Nucleus accumbens (tissue), 56 donors: Measurements from ENCODE around the gene NRG4.
"Not testable (repeated sequence)": the region's sequence is repeated elsewhere in the genome, so short reads cannot be mapped to it uniquely, and the experiment has no call there.

ENCODE experiments used
- DNase-seq, 56 donors: peaks; one replicate each; lab custom pipeline; 2025; lab: John Stamatoyannopoulos, UW

Gene NRG4

GRCh38 chr15:75928680-75929608 is 83.3 kb downstream of the NRG4 start:
- no peak for DNase-seq

GRCh38 chr15:75927601-75928000 is 84.6 kb downstream of the NRG4 start:
- DNase-seq = no peak

- no peak for DNase-seq
Measured at GRCh38 chr15:75926931-75927330, 85.3 kb downstream of the NRG4 start.

DNA sequence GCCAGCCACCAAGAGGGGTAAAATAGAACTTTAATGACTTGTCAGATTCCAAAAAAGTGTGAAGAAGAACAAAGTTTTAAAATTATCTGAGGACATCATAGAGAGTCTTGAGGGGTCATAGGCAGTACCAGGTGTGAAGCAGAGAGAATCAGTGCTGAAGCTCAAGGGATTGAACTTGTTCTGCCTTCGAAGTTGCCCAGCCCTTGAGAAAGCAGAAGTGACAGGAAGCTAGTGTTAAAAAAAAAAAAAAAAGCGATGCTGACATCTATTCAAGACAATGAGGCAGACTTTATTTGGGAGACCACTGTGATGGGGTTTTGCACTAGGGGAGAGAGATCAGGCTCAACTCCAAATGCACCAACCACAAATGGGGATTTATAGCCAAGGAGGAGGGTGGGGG is 86.8 kb downstream of the NRG4 start:
- no peak for DNase-seq

- no peak for DNase-seq
Measured at GRCh38 chr15:75924576-75924975, 87.6 kb downstream of the NRG4 start.

GRCh38 chr15:75923756-75924155 is 88.5 kb downstream of the NRG4 start:
- DNase-seq = no peak

- DNase-seq = no peak
Measured at GRCh38 chr15:75921732-75922703, 90.2 kb downstream of the NRG4 start.

DNA sequence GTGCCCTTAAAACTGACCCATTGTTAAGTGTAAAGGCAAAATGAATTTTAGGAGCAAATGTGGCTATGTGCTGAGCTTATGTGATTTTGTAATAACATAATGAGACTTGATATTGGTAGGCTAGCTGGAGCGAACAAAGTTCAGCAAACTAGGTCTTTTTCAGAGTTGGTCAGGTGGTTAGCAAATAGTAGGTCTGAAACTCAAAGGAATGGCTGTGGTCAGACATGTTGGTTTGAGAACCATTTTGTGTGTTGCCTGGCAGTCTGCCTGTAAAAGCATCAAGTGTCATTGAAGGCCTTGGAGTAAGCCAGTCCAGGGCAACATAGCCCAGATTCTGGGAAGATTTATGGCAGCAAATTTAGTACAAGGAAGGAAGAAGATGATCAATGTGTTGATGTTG is 92.1 kb downstream of the NRG4 start:
- DNase-seq = no peak

- DNase-seq = no peak
Measured at GRCh38 chr15:75918135-75918534, 94.1 kb downstream of the NRG4 start.

GRCh38 chr15:75916978-75917377 is 95.2 kb downstream of the NRG4 start:
- DNase-seq = no peak

- DNase-seq = not testable (repeated sequence)
Measured at GRCh38 chr15:75910355-75910754, 101.9 kb downstream of the NRG4 start.

GRCh38 chr15:75905231-75905630 is 107.0 kb downstream of the NRG4 start:
- DNase-seq = no peak

- peak; percentile 21 to 92 (median 78) for DNase-seq
Measured at GRCh38 chr15:75903331-75904239, 108.6 kb downstream of the NRG4 start, which contains the start of gene FBXO22. Gene FBXO22, plus strand, starts transcription at chr15:75903878. Its CDS starts 86 bp downstream, at chr15:75903964.

DNA sequence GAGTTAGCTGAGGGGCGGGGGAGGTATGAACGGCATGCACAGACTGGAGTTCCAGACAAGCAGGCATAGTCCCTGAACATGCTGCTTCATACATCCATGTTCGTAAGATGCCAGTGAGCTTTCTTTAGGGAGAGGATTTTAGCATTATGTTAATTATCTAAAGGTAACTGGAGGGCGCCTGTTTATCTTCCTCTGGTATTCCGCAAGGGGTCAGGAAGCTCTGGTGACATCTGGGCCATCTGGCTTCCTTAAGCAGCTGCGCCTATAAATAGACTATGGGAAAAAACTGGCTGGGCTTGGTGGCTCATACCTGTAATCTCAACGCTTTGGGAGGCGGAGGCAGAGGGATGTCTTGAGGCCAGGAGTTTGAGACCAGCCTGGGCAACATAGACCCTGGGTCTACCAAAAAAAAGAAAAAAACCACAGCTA is 110.1 kb downstream of the NRG4 start:
- no peak for DNase-seq

GRCh38 chr15:75900577-75900976 is 111.6 kb downstream of the NRG4 start:
- no peak for DNase-seq

DNA sequence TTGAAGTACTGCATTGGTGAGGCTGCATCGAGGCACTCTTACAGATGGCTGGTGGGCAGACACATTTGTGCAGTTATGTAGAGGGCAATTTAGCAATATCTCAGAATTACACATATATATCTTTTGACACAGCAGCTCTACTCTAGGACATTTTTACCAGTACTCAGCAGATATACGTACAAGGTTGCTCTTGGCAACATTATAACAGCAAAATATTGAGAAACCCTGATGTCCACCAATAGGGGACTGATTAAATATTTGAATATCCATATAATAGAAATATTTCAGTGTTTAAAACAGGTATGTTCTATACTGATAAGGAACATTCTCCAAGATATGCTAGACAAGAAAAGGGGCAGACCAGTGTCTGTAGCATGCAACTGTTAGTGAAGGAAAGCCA is 116.5 kb downstream of the NRG4 start:
- DNase-seq = no peak

DNA sequence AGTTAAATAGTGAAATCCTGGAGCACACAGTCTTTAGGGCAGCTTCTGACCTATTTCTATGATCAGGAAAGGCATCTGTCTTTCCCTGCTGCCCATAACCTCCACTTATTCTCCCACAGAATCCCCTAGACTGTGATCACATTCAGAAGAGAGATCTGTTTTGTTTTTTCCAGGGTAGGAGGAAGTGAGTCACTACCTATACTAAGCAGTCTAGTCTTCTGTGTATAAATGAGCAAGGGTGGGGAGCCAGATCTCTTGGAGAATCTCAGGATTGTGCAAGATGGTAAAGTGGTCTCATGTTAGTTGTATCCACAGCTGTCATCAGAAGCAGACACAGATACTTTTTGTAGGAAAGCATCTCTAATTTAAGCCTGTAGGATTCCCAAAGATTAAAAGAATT is 120.3 kb downstream of the NRG4 start:
- DNase-seq = no peak
